GM12878 (cell line): ENCODE measurements around the gene KIN. TPM values are rescaled to one million over a fixed set of nuclear protein-coding genes. Genes with fewer than 3 reads are reported as not detected.

ENCODE experiments used
- ATAC-seq: fragments of 200-7000 bp; cut with Tn5 transposase; 3 replicates; pipeline ENCODE4 v1.9.1; 2020; ENCODE audit warnings: mild to moderate bottlenecking, moderate library complexity
- BruUV-seq: library from RNA; stranded (reverse); fragments of 400-500 nt; replicated peaks from 2 replicates; lab custom pipeline; 2021; lab: Mats Ljungman, UMichigan
- CTCF ChIA-PET: fragments of 300-600 bp; sonication (Branson Sonifier 250); formaldehyde crosslinking; extraction: SDS; loops from one replicate; lab custom pipeline; 2021; ENCODE audit warnings: inconsistent platforms; lab: Yijun Ruan, JAX
- POLR2A ChIA-PET: fragments of 350-600 bp; formaldehyde crosslinking; extraction: SDS; loops from one replicate; lab custom pipeline; 2021; ENCODE audit warnings: inconsistent platforms; lab: Charles Lee
- RAD21 ChIA-PET: fragments of 300-600 bp; sonication (Branson Sonifier 250); formaldehyde crosslinking; loops from one replicate; lab custom pipeline; 2023; ENCODE audit warnings: antibody characterized with exemption; ENCODE audit not compliant: unreplicated experiment; lab: Charles Lee
- SMC1A ChIA-PET: fragments of 300-600 bp; sonication (Branson Sonifier 250); formaldehyde crosslinking; loops from one replicate; lab custom pipeline; 2023; ENCODE audit not compliant: unreplicated experiment, uncharacterized antibody; lab: Charles Lee
- DNase-seq: peaks from one replicate; pipeline ENCODE4 v3.0.0-alpha.2; 2011; ENCODE audit warnings: low read depth, low spot score
- FAIRE-seq: peaks from 3 replicates; lab custom pipeline; 2011; peaks lifted over from hg19 to GRCh38; lab: Jason Lieb, UNC
- H2AFZ ChIP-seq: 2 replicates; pipeline ENCODE4 v1.6.0; 2011; ENCODE audit warnings: low read depth, low read length, control low read depth; ENCODE audit not compliant: control insufficient read depth
- H3K27ac ChIP-seq: 2 replicates; pipeline ENCODE4 v1.5.1; 2011; ENCODE audit warnings: control low read depth; ENCODE audit not compliant: control insufficient read depth, insufficient read depth
- H3K27me3 ChIP-seq, 2 experiments: replicated peaks in 1 of 2; 2 replicates each; pipeline versions ENCODE4 v1.6.0 to v1.6.1; 2011; ENCODE audit warnings: low read length in 1 of 2; ENCODE audit not compliant: control insufficient read depth in 2 of 2, insufficient read depth in 2 of 2
- H3K36me3 ChIP-seq, 2 experiments: 2 replicates each; pipeline ENCODE4 v1.5.1; 2011; ENCODE audit warnings: low read length in 1 of 2; ENCODE audit not compliant: control insufficient read depth in 2 of 2, insufficient read depth in 2 of 2
- H3K4me1 ChIP-seq: 2 replicates; pipeline ENCODE4 v1.6.1; 2011; ENCODE audit warnings: mild to moderate bottlenecking, low read length, moderate library complexity, mixed read lengths; ENCODE audit not compliant: control insufficient read depth, insufficient read depth
- H3K4me2 ChIP-seq: 2 replicates; pipeline ENCODE4 v1.6.0; 2011; ENCODE audit warnings: control low read depth; ENCODE audit not compliant: control insufficient read depth, insufficient read depth
- H3K4me3 ChIP-seq: fragments of 200-600 bp; sonication (generic); 2 replicates; pipeline ENCODE4 v1.5.1; 2016
- H3K79me2 ChIP-seq: 2 replicates; pipeline ENCODE4 v1.6.0; 2011; ENCODE audit warnings: low read length; ENCODE audit not compliant: control insufficient read depth, insufficient read depth
- H3K9ac ChIP-seq: 2 replicates; pipeline ENCODE4 v1.8.0; 2011; ENCODE audit warnings: low read length, control low read depth, mixed read lengths; ENCODE audit not compliant: control insufficient read depth, insufficient read depth
- H3K9me3 ChIP-seq: replicated peaks from 3 replicates; pipeline ENCODE4 v1.5.1; 2011; ENCODE audit warnings: mild to moderate bottlenecking, low read length; ENCODE audit not compliant: control insufficient read depth, insufficient read depth
- H4K20me1 ChIP-seq: 2 replicates; pipeline ENCODE4 v1.6.0; 2011; ENCODE audit not compliant: control insufficient read depth, insufficient read depth
- BHLHE40 ChIP-seq, 2 experiments: fragments of 450-650 bp in 1 of 2; IDR thresholded peaks; 2 replicates each; pipeline ENCODE4 v1.6.1; 2011 to 2017; ENCODE audit warnings: low read depth in 2 of 2, borderline replicate concordance in 1 of 2, improper control_type of control experiment in 1 of 2, low read length in 1 of 2, mild to moderate bottlenecking in 1 of 2
- HDAC6 ChIP-seq: fragments of 200-600 bp; sonication (generic); IDR thresholded peaks from one replicate; pipeline ENCODE4 v1.8.0; 2017; ENCODE audit warnings: antibody characterized with exemption; ENCODE audit not compliant: unreplicated experiment
- MTA2 ChIP-seq: fragments of 450-650 bp; IDR thresholded peaks from 2 replicates; pipeline ENCODE4 v1.6.1; 2016; ENCODE audit warnings: low read depth, mild to moderate bottlenecking, moderate library complexity
- MTA3 ChIP-seq: IDR thresholded peaks from 2 replicates; pipeline ENCODE4 v1.6.1; 2012; ENCODE audit warnings: low read length, inconsistent platforms, borderline replicate concordance
- NFXL1 ChIP-seq: fragments of 450-650 bp; IDR thresholded peaks from 2 replicates; pipeline ENCODE4 v1.6.1; 2017; ENCODE audit warnings: antibody characterized with exemption, mild to moderate bottlenecking, borderline replicate concordance
- RAD21 ChIP-seq: IDR thresholded peaks from 2 replicates; pipeline ENCODE4 v1.6.1; 2011; ENCODE audit warnings: mild to moderate bottlenecking, low read depth, low read length, moderate library complexity; ENCODE audit not compliant: insufficient read depth
- RUNX3 ChIP-seq: IDR thresholded peaks from 2 replicates; pipeline ENCODE4 v1.6.1; 2012; ENCODE audit warnings: low read length, inconsistent platforms
- TARDBP ChIP-seq: IDR thresholded peaks from 2 replicates; pipeline ENCODE4 v1.6.1; 2016; ENCODE audit warnings: borderline replicate concordance
- ZBTB33 ChIP-seq: fragments of 450-650 bp; IDR thresholded peaks from 2 replicates; pipeline ENCODE4 v1.6.1; 2017; ENCODE audit warnings: mild to moderate bottlenecking
- WGBS: methylation state at CpG from one replicate; pipeline ENCODE4 v1.1.6; 2016; ENCODE audit warnings: low lambda C conversion rate; ENCODE audit not compliant: insufficient replicate concordance, insufficient coverage; ENCODE audit errors: missing lambda C conversion rate; 5-methylcytosine and 5-hydroxymethylcytosine counted together
- in situ Hi-C: fragments of 300-500 bp; cut with MboI; formaldehyde crosslinking; loops from 9 replicates; pipeline ENCODE4 v1.14.3; 2018; ENCODE audit warnings: mixed read lengths
- intact Hi-C: fragments of 100-400 bp; cut with micrococcal nuclease; formaldehyde crosslinking; loops from one replicate; pipeline ENCODE4 v1.14.2; 2022; ENCODE audit not compliant: unreplicated experiment
- polyA plus RNA-seq, 11 experiments: library from polyadenylated mRNA; depleted of rRNA in 4 of 11; unstranded in 6 of 11; stranded (reverse) in 5 of 11; fragments of >200 nt; fragmentation: Nextera tagmentation in 4 of 11; fragmentation: Illumina TruSeq in 1 of 11; extraction: Ambion mirVana in 4 of 11; extraction: Trizol in 1 of 11; gene quantifications; 1 replicate in 1 of 11; 2 replicates in 10 of 11; pipeline versions ENCODE4 v1.2.1 to v1.2.3, GENCODE V29; 2011 to 2016; ENCODE audit warnings: inconsistent platforms in 2 of 11, missing spikeins in 2 of 11, low read depth in 1 of 11
- total RNA-seq, 4 experiments: library from RNA; depleted of rRNA in 3 of 4; stranded (reverse); fragments of >200 nt in 3 of 4; fragmentation: Illumina TruSeq in 1 of 4; extraction: Trizol in 1 of 4; gene quantifications; 2 replicates each; pipeline versions ENCODE4 v1.2.1 to v1.2.3, GENCODE V29; 2013 to 2021
- TF ChIP-seq, protein P1 (sequence below): IDR thresholded peaks from 2 replicates; pipeline ENCODE4 v1.6.1; 2012; ENCODE audit warnings: improper control_type of control experiment, low read depth, low read length; ENCODE audit not compliant: insufficient replicate concordance
- TF ChIP-seq, protein P2 (sequence below): IDR thresholded peaks from 2 replicates; pipeline ENCODE4 v1.6.1; 2011; ENCODE audit warnings: low read depth, low read length, improper control_type of control experiment, borderline replicate concordance

The KIN gene
- total and polyA plus RNA-seq, 10 of the 15 experiments (the other 5 are each of a cell fraction or from before 2014, with no cell fraction given): 6.8 to 33.2 (median 11.3) TPM

DNA sequence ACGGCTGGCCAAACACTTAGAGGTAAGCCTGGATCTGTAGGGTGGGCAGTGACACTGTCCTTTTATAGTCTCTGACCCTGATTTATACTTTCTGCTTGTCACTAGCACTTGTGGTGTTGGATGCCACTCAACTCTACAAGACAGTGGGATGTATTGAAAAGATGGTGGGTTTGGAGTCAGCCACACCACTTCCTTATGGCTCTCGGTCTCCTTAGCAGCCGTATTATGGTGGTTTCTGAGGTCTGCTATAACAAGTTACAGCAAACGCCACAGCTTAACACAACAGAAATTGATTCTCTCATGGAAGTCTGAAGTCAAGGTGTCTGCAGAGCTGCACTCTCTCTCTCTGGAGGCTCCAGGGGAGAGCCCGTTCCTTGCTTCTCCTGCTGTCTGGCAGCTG, 70.0 kb downstream of the KIN start (continued):
- TF ChIP-seq TARDBP (no peak), HDAC6 (no peak), NFXL1 (no peak), RAD21 (no peak)
- TF ChIP-seq, all 136 proteins: peak for 0

DNA sequence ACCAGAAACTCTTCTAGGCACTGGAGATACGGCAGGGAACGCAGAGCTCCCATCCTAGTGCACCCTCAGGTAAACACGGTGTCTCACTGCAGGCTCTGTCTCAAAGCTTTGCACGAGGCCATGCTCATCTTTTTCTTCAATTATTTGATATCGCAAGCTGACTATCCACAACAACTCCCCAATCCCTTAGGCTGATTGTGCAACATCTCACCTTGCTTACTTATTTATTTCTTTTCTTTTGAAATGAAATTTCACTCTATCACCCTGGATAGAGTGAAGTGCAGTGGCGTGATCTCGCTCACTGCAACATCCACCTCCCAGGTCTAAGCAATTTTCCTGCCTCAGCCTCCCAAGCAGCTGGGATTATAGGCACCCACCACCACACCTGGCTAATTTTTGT, 72.3 kb downstream of the KIN start:
- ChIA-PET POLR2A (no interaction called here), CTCF (interaction anchor here (0.9 kb wide), 1 partner anchor 28 kb away, joined by 3 read pairs; no protein-coding TSS in a partner anchor), RAD21 (interaction anchor here (1.0 kb wide), 1 partner anchor 12 kb away, joined by 3 read pairs; no protein-coding TSS in a partner anchor), SMC1A (interaction anchor here (0.6 kb wide), 1 partner anchor 190 kb away, joined by 4 read pairs; no protein-coding TSS in a partner anchor)
- peaks cover 0 to 2% of the 10 kb centered on the region in 2 experiments; a peak in 3 of 4 replicates for H3K27me3 ChIP-seq
- no peaks in the 10 kb centered on the region for H3K79me2 ChIP-seq
- H3K9me3 ChIP-seq: no peaks in the 10 kb centered on the region
- DNase-seq (no peak), ATAC-seq (no peak), FAIRE-seq (no peak)
- no peak overlapping the region for H2AFZ ChIP-seq
- no TSS peak for BruUV-seq
- 28% methylated on average over 7 of the region's 7 CpGs for WGBS
- H3K36me3 ChIP-seq: no peaks in the 10 kb centered on the region
- H3K4me1 ChIP-seq: no peaks in the 10 kb centered on the region
- no peak overlapping the region for H3K4me2 ChIP-seq
- no peaks in the 10 kb centered on the region for H4K20me1 ChIP-seq
- intact Hi-C loops (no loop called here), in situ Hi-C loops (no loop called here)
- no peak overlapping the region for H3K4me3 ChIP-seq
- no peak overlapping the region for H3K9ac ChIP-seq
- no peak overlapping the region for H3K27ac ChIP-seq
- TF ChIP-seq, protein P1, sequence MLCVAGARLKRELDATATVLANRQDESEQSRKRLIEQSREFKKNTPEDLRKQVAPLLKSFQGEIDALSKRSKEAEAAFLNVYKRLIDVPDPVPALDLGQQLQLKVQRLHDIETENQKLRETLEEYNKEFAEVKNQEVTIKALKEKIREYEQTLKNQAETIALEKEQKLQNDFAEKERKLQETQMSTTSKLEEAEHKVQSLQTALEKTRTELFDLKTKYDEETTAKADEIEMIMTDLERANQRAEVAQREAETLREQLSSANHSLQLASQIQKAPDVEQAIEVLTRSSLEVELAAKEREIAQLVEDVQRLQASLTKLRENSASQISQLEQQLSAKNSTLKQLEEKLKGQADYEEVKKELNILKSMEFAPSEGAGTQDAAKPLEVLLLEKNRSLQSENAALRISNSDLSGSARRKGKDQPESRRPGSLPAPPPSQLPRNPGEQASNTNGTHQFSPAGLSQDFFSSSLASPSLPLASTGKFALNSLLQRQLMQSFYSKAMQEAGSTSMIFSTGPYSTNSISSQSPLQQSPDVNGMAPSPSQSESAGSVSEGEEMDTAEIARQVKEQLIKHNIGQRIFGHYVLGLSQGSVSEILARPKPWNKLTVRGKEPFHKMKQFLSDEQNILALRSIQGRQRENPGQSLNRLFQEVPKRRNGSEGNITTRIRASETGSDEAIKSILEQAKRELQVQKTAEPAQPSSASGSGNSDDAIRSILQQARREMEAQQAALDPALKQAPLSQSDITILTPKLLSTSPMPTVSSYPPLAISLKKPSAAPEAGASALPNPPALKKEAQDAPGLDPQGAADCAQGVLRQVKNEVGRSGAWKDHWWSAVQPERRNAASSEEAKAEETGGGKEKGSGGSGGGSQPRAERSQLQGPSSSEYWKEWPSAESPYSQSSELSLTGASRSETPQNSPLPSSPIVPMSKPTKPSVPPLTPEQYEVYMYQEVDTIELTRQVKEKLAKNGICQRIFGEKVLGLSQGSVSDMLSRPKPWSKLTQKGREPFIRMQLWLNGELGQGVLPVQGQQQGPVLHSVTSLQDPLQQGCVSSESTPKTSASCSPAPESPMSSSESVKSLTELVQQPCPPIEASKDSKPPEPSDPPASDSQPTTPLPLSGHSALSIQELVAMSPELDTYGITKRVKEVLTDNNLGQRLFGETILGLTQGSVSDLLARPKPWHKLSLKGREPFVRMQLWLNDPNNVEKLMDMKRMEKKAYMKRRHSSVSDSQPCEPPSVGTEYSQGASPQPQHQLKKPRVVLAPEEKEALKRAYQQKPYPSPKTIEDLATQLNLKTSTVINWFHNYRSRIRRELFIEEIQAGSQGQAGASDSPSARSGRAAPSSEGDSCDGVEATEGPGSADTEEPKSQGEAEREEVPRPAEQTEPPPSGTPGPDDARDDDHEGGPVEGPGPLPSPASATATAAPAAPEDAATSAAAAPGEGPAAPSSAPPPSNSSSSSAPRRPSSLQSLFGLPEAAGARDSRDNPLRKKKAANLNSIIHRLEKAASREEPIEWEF: no peak
- TF ChIP-seq BHLHE40 (IDR thresholded peaks at IDR 0.05; ENCODE audit: borderline replicate concordance in 1 of 2, low read depth in 2 of 2, low read length in 1 of 2) (no peak), RUNX3 (no peak), TARDBP (no peak), ZBTB33 (no peak), MTA3 (no peak), MTA2 (no peak)
- TF ChIP-seq, protein P2, sequence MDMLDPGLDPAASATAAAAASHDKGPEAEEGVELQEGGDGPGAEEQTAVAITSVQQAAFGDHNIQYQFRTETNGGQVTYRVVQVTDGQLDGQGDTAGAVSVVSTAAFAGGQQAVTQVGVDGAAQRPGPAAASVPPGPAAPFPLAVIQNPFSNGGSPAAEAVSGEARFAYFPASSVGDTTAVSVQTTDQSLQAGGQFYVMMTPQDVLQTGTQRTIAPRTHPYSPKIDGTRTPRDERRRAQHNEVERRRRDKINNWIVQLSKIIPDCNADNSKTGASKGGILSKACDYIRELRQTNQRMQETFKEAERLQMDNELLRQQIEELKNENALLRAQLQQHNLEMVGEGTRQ: no peak
